Kidney (tissue), 14 donors: Measurements from ENCODE around the gene ANKS1B. TPM values are rescaled to one million over a fixed set of nuclear protein-coding genes. Genes with fewer than 3 reads are reported as not detected.

Source experiments
- DNase-seq, 5 donors: peaks; one replicate each; pipeline ENCODE4 v3.0.0-alpha.2; 2013 to 2020
- FAIRE-seq: peaks from 2 replicates; lab custom pipeline; 2012; peaks lifted over from hg19 to GRCh38; lab: Jason Lieb, UNC
- H3K27ac ChIP-seq, 2 donors: one replicate each; pipeline ENCODE4 v1.7.0; 2013; ENCODE audit warnings: low read depth in 2 of 2, low read length in 2 of 2, inconsistent platforms in 1 of 2
- H3K27me3 ChIP-seq: one replicate; pipeline ENCODE4 v1.7.1; 2013; ENCODE audit warnings: low read length, inconsistent platforms; ENCODE audit not compliant: control insufficient read depth, insufficient read depth
- H3K36me3 ChIP-seq, 3 donors: one replicate each; pipeline versions ENCODE4 v1.7.0 to v1.7.1; 2013; ENCODE audit warnings: low read length in 3 of 3, control low read depth in 1 of 3, inconsistent platforms in 1 of 3; ENCODE audit not compliant: insufficient read depth in 3 of 3, control insufficient read depth in 2 of 3
- H3K4me1 ChIP-seq, 3 donors: one replicate each; pipeline versions ENCODE4 v1.7.0 to v1.7.1; 2013; ENCODE audit warnings: low read length in 3 of 3, inconsistent platforms in 1 of 3, low read depth in 1 of 3; ENCODE audit not compliant: control insufficient read depth in 2 of 3, insufficient read depth in 2 of 3
- H3K4me3 ChIP-seq, 3 donors: one replicate each; pipeline versions ENCODE4 v1.7.0 to v1.8.1; 2013; ENCODE audit warnings: low read length in 3 of 3, control low read depth in 1 of 3, inconsistent platforms in 1 of 3
- H3K9ac ChIP-seq, 3 donors: one replicate each; pipeline versions ENCODE4 v1.7.0 to v1.7.1; 2013; ENCODE audit warnings: low read length in 3 of 3, control low read depth in 1 of 3, inconsistent platforms in 1 of 3
- H3K9me3 ChIP-seq, 3 donors: one replicate each; pipeline versions ENCODE4 v1.7.0 to v1.7.1; 2013; ENCODE audit warnings: low read length in 3 of 3, control low read depth in 1 of 3, inconsistent platforms in 1 of 3; ENCODE audit not compliant: control insufficient read depth in 2 of 3, insufficient read depth in 1 of 3
- CTCF ChIP-seq: IDR thresholded peaks from 3 replicates; pipeline ENCODE4 v1.5.1; 2012; ENCODE audit warnings: mild to moderate bottlenecking, moderate library complexity, borderline replicate concordance; ENCODE audit not compliant: insufficient read depth; ENCODE audit errors: extremely low read depth
- intact Hi-C: fragments of 100-400 bp; cut with DNase I; formaldehyde crosslinking; loops from one replicate; pipeline ENCODE4 v1.11.1; 2022
- polyA plus RNA-seq: library from polyadenylated mRNA; stranded (reverse); fragments of 350-450 nt; fragmentation: Illumina TruSeq; extraction: RNeasy Lipid Tissue Mini Kit (QIAGEN cat#74804); gene quantifications from one replicate; pipeline ENCODE4 v1.2.3, GENCODE V29; 2014; ENCODE audit warnings: low read depth, low replicate concordance; ENCODE audit not compliant: insufficient read depth
- total RNA-seq: library from RNA; stranded (reverse); fragmentation: NEBNext Ultra II Directional; extraction: Animal tissue kit (Norgen Biotek cat#: 25700); gene quantifications from one replicate; pipeline ENCODE4 v1.2.1, GENCODE V29; 2021
- donor health status: control.
- donor health status: control.
- donor health status: control.
- donor health status: control.
- donor health status: control.
- donor health status: DM: yes; HTN: yes; CAD: no.
- donor health status: Normal renal cell carcinoma (clear cell type).

ANKS1B gene
- total and polyA plus RNA-seq, 2 donors from 2014 or later = 1.7 to 5.8 TPM

DNA sequence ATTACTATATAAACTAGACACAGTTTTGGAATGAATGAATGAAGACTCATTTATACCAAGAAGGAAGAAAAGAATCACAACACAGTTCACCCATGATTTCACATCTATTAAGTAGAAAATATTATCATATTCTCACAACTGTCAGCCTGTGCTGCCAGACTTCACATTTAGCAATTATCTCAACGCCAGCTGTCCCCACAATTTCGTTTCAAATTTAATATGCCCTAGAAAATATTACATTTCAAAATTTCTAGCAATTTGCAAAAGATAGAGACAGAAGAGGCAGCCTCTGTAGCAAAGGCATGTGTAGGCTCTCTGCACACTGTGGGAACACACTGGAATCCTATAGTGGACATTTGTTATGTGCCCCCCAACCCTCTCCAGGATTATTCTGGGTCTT, 83.6 kb downstream of the ANKS1B start:
- H3K4me1 ChIP-seq = no peaks in the 10 kb centered on the region
- H3K9ac ChIP-seq = no peak overlapping the region
- no peak for TF ChIP-seq CTCF
- no peak overlapping the region for H3K4me3 ChIP-seq
- no peaks in the 10 kb centered on the region for H3K27me3 ChIP-seq
- no peaks in the 10 kb centered on the region for H3K36me3 ChIP-seq
- H3K27ac ChIP-seq = no peak overlapping the region
- DNase-seq (no peak), FAIRE-seq (no peak)
- H3K9me3 ChIP-seq = no peaks in the 10 kb centered on the region
- intact Hi-C loops = no loop called here

GRCh38 chr12:99898645-99899044, 86.1 kb downstream of the ANKS1B start:
- Histone ChIP-seq H3K9ac (no peak overlapping the region), H3K4me1 (no peaks in the 10 kb centered on the region), H3K27ac (no peak overlapping the region), H3K9me3 (no peaks in the 10 kb centered on the region), H3K27me3 (no peaks in the 10 kb centered on the region), H3K4me3 (no peak overlapping the region), H3K36me3 (no peaks in the 10 kb centered on the region)
- intact Hi-C loops = no loop called here
- no peak for TF ChIP-seq CTCF
- DNase-seq (no peak), FAIRE-seq (no peak)

DNA sequence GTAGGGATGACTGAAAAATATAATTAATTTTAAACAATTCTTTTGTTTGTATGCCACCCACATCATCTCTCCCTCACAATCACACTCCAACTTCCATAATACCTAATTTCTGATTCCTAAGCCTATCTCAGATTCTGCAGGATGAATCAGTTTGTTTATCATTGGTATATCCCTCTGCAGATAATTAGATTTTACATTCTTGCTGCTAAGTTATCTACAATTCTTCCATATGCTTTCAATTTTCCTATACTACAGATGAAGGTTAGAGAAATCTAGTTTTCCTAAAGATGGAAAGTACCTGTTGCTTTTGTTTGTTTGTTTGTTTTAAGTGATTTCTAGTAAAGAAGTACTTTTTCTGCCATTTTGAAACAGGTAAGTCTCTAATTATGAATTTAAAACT, 105.3 kb downstream of the ANKS1B start:
- Histone ChIP-seq H3K4me1 (no peaks in the 10 kb centered on the region), H3K9me3 (no peaks in the 10 kb centered on the region), H3K9ac (no peak overlapping the region), H3K27me3 (no peaks in the 10 kb centered on the region), H3K4me3 (no peak overlapping the region), H3K36me3 (no peaks in the 10 kb centered on the region), H3K27ac (no peak overlapping the region)
- no peak for FAIRE-seq
- intact Hi-C loops = no loop called here
- DNase-seq = no peak
- TF ChIP-seq CTCF = no peak

- no peak for DNase-seq
- TF ChIP-seq CTCF = no peak
- intact Hi-C loops = no loop called here
Measured at GRCh38 chr12:99875081-99875480, 109.7 kb downstream of the ANKS1B start.

More at GRCh38 chr12:99875081-99875480, 109.7 kb downstream of the ANKS1B start:
- Histone ChIP-seq H3K27me3 (no peaks in the 10 kb centered on the region), H3K27ac (no peak overlapping the region), H3K36me3 (no peaks in the 10 kb centered on the region), H3K4me3 (no peak overlapping the region), H3K4me1 (no peaks in the 10 kb centered on the region), H3K9me3 (no peaks in the 10 kb centered on the region), H3K9ac (no peak overlapping the region)
- no peak for FAIRE-seq
